Activated CD4-positive, CD25-positive, alpha-beta regulatory T cell treated with anti-CD3 and anti-CD28 coated beads, Interleukin-2, amount 50 U/mL, for 16 hours (primary cell): ENCODE measurements around the gene CPB1.

Experiments
- DNase-seq: peaks from one replicate; pipeline ENCODE4 v3.0.0-alpha.2; 2020; ENCODE audit warnings: low read depth, low spot score

The CPB1 gene

DNA sequence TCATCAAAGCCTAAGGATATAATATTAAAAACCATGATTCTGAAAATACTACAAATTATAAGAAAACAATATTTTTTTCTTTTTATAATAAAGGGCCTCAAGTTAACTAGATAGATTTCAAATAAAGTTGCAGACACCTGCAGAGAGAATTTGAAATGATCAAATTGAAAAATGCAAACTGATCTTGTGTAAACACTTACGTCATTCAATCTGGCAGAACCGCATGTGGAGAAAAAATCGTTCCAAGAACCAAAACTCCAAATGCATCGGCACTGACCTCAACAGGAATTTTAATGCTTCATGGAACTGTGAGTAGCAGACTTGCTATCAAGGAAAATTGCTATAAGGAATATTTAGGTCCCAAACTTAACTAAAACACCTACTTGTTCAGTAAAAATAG, 54.7 kb downstream of the CPB1 start:
- no peak for DNase-seq

DNA sequence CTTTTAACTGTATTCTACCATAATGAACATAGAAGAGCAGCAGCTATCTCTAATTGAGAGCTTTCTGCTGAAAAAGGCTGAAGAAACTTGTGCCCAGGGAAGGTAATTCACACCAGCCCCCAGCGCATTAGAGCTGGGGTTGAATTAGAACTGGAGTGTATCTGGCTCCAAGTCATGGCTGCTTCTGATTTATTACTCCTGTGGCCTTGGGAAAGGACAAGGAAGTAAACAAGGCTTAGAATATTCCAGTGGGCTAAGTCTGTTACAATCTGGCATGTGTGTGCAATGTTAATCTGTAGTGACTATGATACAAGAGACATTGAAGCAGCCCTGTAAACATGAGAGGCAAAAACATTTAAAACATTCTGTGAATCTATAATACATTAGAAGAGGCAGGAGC, 55.6 kb downstream of the CPB1 start:
- DNase-seq, result no peak

- no peak for DNase-seq
Observed at GRCh38 chr3:148884261-148884660, 56.6 kb downstream of the CPB1 start.

DNA sequence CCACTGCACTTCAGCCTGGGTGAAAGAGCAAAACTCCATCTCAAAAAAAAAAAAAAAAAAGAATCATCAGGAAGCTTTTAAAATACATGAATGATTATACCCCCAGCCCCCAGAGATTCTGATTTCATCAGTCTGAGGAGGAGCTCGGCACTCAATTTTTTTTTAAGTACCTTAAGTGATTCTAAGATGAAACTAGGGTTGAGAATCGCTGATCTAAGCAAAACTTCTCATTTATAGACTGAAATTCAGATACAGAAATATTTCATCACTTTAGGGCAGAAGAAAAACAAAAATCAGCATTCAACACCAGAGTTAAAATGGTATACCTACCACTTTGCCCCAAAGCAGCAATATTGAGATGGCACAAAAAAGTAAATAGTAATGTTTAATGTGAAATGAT, 62.2 kb downstream of the CPB1 start:
- no peak for DNase-seq

DNA sequence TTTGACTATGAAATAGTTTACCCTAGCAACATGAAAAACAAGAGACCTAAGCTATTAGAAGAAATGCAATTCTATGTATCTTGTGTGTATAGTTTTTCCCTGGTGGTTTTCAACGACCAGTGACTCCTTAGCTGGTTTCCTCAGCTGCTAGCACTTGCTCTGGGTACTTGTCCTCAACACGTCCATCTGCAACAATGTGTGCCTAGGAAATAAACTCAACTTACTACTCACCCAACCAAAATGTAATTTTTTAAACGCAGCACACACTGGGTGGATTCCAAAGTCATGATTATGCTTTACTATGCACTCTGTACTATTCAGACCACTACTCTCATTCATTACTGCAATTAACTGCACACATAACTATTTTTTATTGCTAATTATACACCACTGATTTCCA, 68.5 kb downstream of the CPB1 start:
- DNase-seq, result no peak

- DNase-seq, result no peak
Observed at GRCh38 chr3:148901987-148902791, 74.6 kb downstream of the CPB1 start.

DNA sequence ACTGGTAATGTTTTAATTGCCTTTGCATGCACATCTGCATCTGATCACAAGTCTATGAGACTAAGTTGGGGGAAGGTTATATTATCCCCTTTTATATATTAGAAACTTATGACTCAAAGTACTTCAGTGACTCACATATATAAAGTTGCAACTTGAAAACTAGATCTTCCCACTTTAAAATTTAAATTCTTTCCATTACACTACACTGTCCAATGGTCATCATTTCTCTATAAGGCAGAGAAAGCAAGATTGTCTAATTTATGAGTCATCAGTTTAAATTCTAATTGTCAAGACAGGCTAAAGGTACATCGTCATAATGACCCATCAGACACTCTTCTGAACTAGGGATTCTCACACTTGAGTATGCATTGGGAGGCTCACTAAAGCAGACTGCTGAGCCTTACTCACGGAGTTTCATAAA, 75.4 kb downstream of the CPB1 start:
- no peak for DNase-seq

GRCh38 chr3:148903941-148904340, 76.3 kb downstream of the CPB1 start:
- no peak for DNase-seq

DNA sequence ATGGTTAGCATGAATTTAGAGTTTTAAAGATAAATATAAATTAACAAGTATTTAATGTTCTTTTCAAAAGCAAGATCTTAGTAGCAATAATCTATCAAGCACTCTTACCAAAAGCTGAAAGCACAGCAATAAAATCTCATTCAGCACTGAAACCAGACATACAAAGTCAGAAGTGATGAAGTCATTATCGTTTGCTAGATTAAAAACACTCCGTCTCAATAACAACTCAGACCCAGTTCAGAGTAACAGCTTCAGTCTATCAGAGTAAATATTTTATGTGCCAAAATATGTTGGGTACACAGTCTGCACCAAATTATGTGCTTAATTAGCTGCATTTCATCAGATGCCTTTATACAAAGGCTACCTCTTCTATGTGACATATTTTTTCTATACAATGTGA, 79.1 kb downstream of the CPB1 start:
- DNase-seq, result no peak
